Gastrocnemius medialis (tissue), 4 donors: ENCODE measurements around the gene PIGN. TPM values are rescaled to one million over a fixed set of nuclear protein-coding genes. Genes with fewer than 3 reads are reported as not detected.

ENCODE experiments used
- ATAC-seq, 2 donors: fragments of 150-250 bp; one replicate each; pipeline ENCODE4 v1.9.1; 2016
- DNase-seq, 2 donors: peaks; one replicate each; pipeline ENCODE4 v3.0.0-alpha.2; 2019
- H3K27ac ChIP-seq, 4 donors: fragments of 200-600 bp; sonication (generic); 1 replicate in 1 of 4; 2 replicates in 3 of 4; pipeline ENCODE4 v1.5.1; 2016 to 2018; ENCODE audit warnings: mild to moderate bottlenecking in 2 of 4, moderate library complexity in 1 of 4
- H3K27me3 ChIP-seq, 3 donors: fragments of 200-600 bp; sonication (generic) in 2 of 3; 1 replicate in 1 of 3; 2 replicates in 2 of 3; pipeline versions ENCODE4 v1.5.1 to v1.6.0; 2016 to 2019; ENCODE audit warnings: mild to moderate bottlenecking in 1 of 3, moderate library complexity in 1 of 3
- H3K36me3 ChIP-seq, 2 donors: fragments of 200-600 bp; sonication (generic) in 1 of 2; one replicate each; pipeline ENCODE4 v1.5.1; 2017 to 2018
- H3K4me1 ChIP-seq, 2 donors: fragments of 200-600 bp; sonication (generic) in 1 of 2; one replicate each; pipeline ENCODE4 v1.5.1; 2016 to 2017; ENCODE audit warnings: mild to moderate bottlenecking in 2 of 2
- H3K4me3 ChIP-seq, 4 donors: fragments of 200-600 bp; sonication (generic) in 3 of 4; 1 replicate in 1 of 4; 2 replicates in 3 of 4; pipeline ENCODE4 v1.5.1; 2016 to 2019; ENCODE audit warnings: mild to moderate bottlenecking in 2 of 4
- H3K9me3 ChIP-seq, 3 donors: fragments of 200-600 bp; sonication (generic) in 2 of 3; 1 replicate in 1 of 3; 2 replicates in 2 of 3; pipeline ENCODE4 v1.5.1; 2016 to 2019
- CTCF ChIP-seq, 5 experiments: fragments of 450-650 bp in 3 of 5; fragments of 200-600 bp in 2 of 5; sonication (generic) in 2 of 5; IDR thresholded peaks in 4 of 5; conservative IDR thresholded peaks in 1 of 5; 1 replicate in 4 of 5; 2 replicates in 1 of 5; pipeline ENCODE4 v1.5.1; 2016 to 2019; ENCODE audit warnings: antibody characterized with exemption in 5 of 5, mild to moderate bottlenecking in 3 of 5, moderate library complexity in 3 of 5
- POLR2A ChIP-seq, 2 donors: fragments of 450-650 bp; IDR thresholded peaks; one replicate each; pipeline ENCODE4 v1.6.1; 2017; ENCODE audit warnings: antibody characterized with exemption in 2 of 2, mild to moderate bottlenecking in 2 of 2, moderate library complexity in 2 of 2
- in situ Hi-C, 4 donors: fragments of 200-750 bp; cut with MboI; loops; one replicate each; pipeline versions ENCODE4 v1.15.0 to v1.8.0; 2017; ENCODE audit warnings: low sequenced_read_pairs in 4 of 4
- intact Hi-C: fragments of 100-400 bp; cut with DNase I; formaldehyde crosslinking; loops from one replicate; pipeline ENCODE4 v1.15.1; 2023; ENCODE audit warnings: low total_unique reads
- total RNA-seq, 4 donors: library from RNA; depleted of rRNA; stranded (reverse); fragments of >200 nt; gene quantifications; one replicate each; pipeline versions ENCODE4 v1.1.0 to v1.2.3, GENCODE V29; 2016

PIGN gene
- total RNA-seq, 4 donors from 2014 or later: 10.7 to 18.7 (median 14.8) TPM

DNA sequence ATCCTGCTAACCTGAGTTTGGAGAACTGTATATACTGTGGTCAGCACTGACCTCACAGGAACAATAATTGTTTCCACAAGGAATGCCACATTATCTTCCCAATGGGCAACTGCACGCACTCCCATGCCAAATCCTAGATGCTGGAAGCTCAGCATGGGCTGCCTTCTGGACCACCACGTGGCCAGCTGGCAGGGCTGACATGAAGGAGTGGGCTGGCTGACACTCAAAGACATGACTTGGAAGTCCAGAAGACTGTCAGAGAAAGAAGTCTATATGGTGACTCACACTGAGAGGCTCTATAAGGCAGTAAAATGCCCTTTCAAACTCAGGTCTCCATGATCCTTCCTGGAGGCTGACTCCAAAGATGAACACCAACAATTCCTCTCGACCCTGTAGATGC is 195.7 kb downstream of the PIGN start:
- TF ChIP-seq POLR2A (IDR thresholded peaks at IDR 0.05): no peak
- TF ChIP-seq CTCF (IDR thresholded peaks at IDR 0.05 in 4 of 5, conservative IDR thresholded peaks at IDR 0.05 in 1 of 5): no peak
- ATAC-seq (no peak), DNase-seq (no peak)
- H3K36me3 ChIP-seq: no peaks in the 10 kb centered on the region
- H3K9me3 ChIP-seq: no peaks in the 10 kb centered on the region
- in situ Hi-C loops (no loop called here), intact Hi-C loops (loop anchor here (10.0 kb wide), 1 partner anchor 56 kb away; no protein-coding TSS in a partner anchor)
- H3K4me1 ChIP-seq: peaks cover 0 to 11% of the 10 kb centered on the region in 2 donors
- H3K4me3 ChIP-seq: no peak overlapping the region
- H3K27me3 ChIP-seq: no peaks in the 10 kb centered on the region
- no peak overlapping the region for H3K27ac ChIP-seq

Other genes with a start within 250 kb of the PIGN start
- 10 to 100 TPM in 3 of 4 donors, 1 to 10 TPM in 1; 8.4 to 16.8 (median 12.6) TPM for gene RELCH, start 199 bp upstream of the PIGN start, total RNA-seq
- 1 to 10 TPM in 3 of 4 donors, not detected in 1; 1.4 to 3.2 (median 1.8) TPM for gene TNFRSF11A, start 138.3 kb upstream of the PIGN start, total RNA-seq